ENCODE measurements around the gene PPP1R14D.
"Not testable (repeated sequence)": the region's sequence is repeated elsewhere in the genome, so short reads cannot be mapped to it uniquely, and the experiment has no call there.

Gene PPP1R14D

DNA sequence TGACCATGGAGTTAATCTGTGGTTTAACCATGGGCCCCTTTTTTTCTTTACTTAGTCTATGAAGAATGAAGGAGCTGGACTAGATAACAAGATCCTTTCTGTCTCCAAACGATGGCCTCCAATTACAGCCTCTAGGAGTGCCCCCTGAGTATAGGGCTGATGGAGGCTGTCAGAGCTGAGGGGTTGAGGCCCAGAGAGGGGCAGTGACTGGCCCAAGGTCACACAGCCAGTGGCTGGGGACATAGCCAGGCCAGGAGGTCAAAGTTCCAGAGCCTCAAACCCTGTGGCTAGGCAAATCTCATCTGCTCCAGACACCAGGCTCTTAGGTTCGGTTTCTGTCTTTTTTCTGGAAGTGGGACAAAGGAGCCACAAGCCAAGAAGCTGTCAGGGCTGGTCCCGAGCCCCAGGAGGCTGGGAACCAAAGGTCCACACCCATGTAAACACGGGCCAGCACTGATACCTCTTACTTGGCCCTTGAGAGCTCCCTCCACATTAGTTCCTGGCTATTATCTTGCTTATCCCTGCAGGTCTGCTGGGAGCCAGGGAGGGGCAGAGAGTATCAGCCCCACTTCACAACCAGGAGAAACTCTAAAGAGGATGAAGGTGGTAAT is 35.3 kb upstream of the PPP1R14D start:
- H3K9me3 ChIP-seq (ENCODE audit: insufficient read depth, low read depth, low read length), result no peaks in the 10 kb centered on the region
- H3K79me2 ChIP-seq (ENCODE audit: insufficient read depth, low read length), result no peaks in the 10 kb centered on the region
- H3K36me3 ChIP-seq (ENCODE audit: insufficient read depth, low read length), result no peaks in the 10 kb centered on the region
- H3K27me3 ChIP-seq (ENCODE audit: insufficient read depth, low read length, poor library complexity, severe bottlenecking), result no peaks in the 10 kb centered on the region
- no peaks in the 10 kb centered on the region for H4K20me1 ChIP-seq (ENCODE audit: insufficient read depth, low read length, poor library complexity, severe bottlenecking)
- no peaks in the 10 kb centered on the region for H3K9me2 ChIP-seq (replicated peaks; ENCODE audit: low read depth, low read length)
- no peak overlapping the region for H3K4me3 ChIP-seq (ENCODE audit: low read length, poor library complexity, severe bottlenecking)
- H3K4me2 ChIP-seq (ENCODE audit: low read depth, low read length, poor library complexity, severe bottlenecking), result no peak overlapping the region
- no peaks in the 10 kb centered on the region for H3K4me1 ChIP-seq (ENCODE audit: insufficient read depth, low read length, poor library complexity, severe bottlenecking)
- TF ChIP-seq EZH2phosphoT487 (IDR thresholded peaks at IDR 0.05; ENCODE audit: borderline replicate concordance), result no peak
- TF ChIP-seq, protein P1, sequence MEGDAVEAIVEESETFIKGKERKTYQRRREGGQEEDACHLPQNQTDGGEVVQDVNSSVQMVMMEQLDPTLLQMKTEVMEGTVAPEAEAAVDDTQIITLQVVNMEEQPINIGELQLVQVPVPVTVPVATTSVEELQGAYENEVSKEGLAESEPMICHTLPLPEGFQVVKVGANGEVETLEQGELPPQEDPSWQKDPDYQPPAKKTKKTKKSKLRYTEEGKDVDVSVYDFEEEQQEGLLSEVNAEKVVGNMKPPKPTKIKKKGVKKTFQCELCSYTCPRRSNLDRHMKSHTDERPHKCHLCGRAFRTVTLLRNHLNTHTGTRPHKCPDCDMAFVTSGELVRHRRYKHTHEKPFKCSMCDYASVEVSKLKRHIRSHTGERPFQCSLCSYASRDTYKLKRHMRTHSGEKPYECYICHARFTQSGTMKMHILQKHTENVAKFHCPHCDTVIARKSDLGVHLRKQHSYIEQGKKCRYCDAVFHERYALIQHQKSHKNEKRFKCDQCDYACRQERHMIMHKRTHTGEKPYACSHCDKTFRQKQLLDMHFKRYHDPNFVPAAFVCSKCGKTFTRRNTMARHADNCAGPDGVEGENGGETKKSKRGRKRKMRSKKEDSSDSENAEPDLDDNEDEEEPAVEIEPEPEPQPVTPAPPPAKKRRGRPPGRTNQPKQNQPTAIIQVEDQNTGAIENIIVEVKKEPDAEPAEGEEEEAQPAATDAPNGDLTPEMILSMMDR (conservative IDR thresholded peaks at IDR 0.05; ENCODE audit: low read length), result no peak
- no peaks in the 10 kb centered on the region for H3F3A ChIP-seq (ENCODE audit: low read depth)
- no peak overlapping the region for H2AFZ ChIP-seq (ENCODE audit: low read length)
- H3K9ac ChIP-seq (ENCODE audit: low read depth, low read length, poor library complexity, severe bottlenecking), result no peak overlapping the region

DNA sequence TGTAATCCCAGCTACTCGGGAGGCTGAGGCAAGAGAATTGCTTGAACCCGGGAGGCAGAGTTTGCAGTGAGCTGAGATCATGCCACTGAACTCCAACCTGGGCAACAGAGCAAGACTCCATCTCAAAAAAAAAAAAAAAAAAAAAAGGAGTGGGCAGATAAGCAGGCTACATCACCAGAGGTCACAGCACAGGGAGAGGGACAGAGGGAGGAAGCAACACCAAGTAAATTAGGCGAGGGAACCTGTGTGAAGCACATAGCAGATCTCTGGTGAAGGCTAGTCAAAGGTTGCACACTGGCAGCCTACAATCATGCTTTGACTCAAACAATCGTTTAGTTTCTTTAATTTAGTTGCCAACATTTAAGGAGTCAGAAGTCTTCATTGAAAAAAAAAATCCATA is 32.6 kb upstream of the PPP1R14D start:
- not testable (repeated sequence) for H3K4me1 ChIP-seq (ENCODE audit: insufficient read depth, low read length, poor library complexity, severe bottlenecking); H4K20me1 ChIP-seq (ENCODE audit: insufficient read depth, low read length, poor library complexity, severe bottlenecking); H3K9ac ChIP-seq (ENCODE audit: low read depth, low read length, poor library complexity, severe bottlenecking); H3K27me3 ChIP-seq (ENCODE audit: insufficient read depth, low read length, poor library complexity, severe bottlenecking); H3K36me3 ChIP-seq (ENCODE audit: insufficient read depth, low read length); H2AFZ ChIP-seq (ENCODE audit: low read length); H3K79me2 ChIP-seq (ENCODE audit: insufficient read depth, low read length); H3K4me2 ChIP-seq (ENCODE audit: low read depth, low read length, poor library complexity, severe bottlenecking); H3F3A ChIP-seq (ENCODE audit: low read depth); H3K4me3 ChIP-seq (ENCODE audit: low read length, poor library complexity, severe bottlenecking); H3K9me3 ChIP-seq (ENCODE audit: insufficient read depth, low read depth, low read length); H3K9me2 ChIP-seq (replicated peaks; ENCODE audit: low read depth, low read length)

DNA sequence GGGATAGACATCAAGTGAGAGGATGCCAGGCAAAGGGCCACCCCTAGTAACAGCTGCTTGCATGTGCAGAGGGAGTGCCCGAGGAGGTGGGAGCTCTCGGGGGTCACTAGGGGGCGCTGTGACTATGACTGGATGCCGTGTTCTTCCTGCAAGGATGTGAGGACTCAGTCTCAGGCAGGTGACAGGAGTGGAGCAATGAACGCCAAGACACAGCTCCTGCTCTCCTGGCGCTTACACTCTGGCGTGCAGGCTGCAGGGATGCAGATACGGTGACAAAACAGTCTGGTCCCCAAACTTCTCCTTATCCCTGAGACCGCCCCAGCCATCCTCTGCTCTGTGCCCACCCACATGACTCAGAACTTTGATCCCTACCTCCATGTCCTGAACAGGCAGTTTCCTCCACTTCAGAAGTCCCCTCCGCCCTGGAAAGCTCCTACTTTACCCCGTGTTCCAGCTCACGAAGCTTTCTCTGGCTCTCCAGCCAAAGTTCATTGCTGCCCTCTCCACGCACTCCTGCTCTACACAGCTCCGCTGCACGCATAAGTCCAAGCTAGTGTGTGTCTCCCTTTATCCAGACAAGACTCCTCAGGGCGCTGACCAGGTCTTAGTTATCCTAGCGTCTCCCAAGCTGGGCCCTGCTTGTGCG is 30.8 kb upstream of the PPP1R14D start:
- Histone ChIP-seq H4K20me1 (ENCODE audit: insufficient read depth, low read length, poor library complexity, severe bottlenecking) (no peaks in the 10 kb centered on the region), H3K9me2 (replicated peaks; ENCODE audit: low read depth, low read length) (no peaks in the 10 kb centered on the region), H3F3A (ENCODE audit: low read depth) (no peaks in the 10 kb centered on the region), H3K4me1 (ENCODE audit: insufficient read depth, low read length, poor library complexity, severe bottlenecking) (no peaks in the 10 kb centered on the region), H3K4me3 (ENCODE audit: low read length, poor library complexity, severe bottlenecking) (no peak overlapping the region), H3K9ac (ENCODE audit: low read depth, low read length, poor library complexity, severe bottlenecking) (no peak overlapping the region), H3K79me2 (ENCODE audit: insufficient read depth, low read length) (no peaks in the 10 kb centered on the region), H3K27me3 (ENCODE audit: insufficient read depth, low read length, poor library complexity, severe bottlenecking) (no peaks in the 10 kb centered on the region), H3K9me3 (ENCODE audit: insufficient read depth, low read depth, low read length) (no peaks in the 10 kb centered on the region), H2AFZ (ENCODE audit: low read length) (peak overlapping the region; percentile 94), H3K36me3 (ENCODE audit: insufficient read depth, low read length) (no peaks in the 10 kb centered on the region), H3K4me2 (ENCODE audit: low read depth, low read length, poor library complexity, severe bottlenecking) (peak overlapping the region; percentile 40)
- no peak for TF ChIP-seq EZH2phosphoT487 (IDR thresholded peaks at IDR 0.05; ENCODE audit: borderline replicate concordance)
- TF ChIP-seq, protein P1 (conservative IDR thresholded peaks at IDR 0.05; ENCODE audit: low read length), result peak; percentile 91

DNA sequence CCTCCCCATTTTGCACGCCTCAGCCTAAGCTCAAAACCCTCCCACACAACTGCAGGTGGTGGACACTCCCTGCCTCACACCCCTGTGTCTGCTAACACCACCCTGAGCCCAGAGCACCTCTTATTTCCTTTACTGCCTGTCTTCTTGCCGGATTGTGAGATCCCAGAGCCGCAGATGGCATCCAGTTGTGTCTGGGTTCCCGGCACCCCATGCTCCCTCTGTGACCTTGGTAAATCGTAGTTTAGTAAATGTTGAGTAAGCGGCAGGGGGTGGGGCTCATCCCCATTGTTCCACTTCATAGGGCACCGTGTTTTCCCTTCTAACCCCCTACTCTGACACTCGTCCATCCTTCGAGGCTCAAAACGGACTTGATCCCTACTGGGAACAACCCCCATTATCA is 30.2 kb upstream of the PPP1R14D start:
- no peaks in the 10 kb centered on the region for H3F3A ChIP-seq (ENCODE audit: low read depth)
- H3K36me3 ChIP-seq (ENCODE audit: insufficient read depth, low read length), result no peaks in the 10 kb centered on the region
- H3K4me1 ChIP-seq (ENCODE audit: insufficient read depth, low read length, poor library complexity, severe bottlenecking), result no peaks in the 10 kb centered on the region
- no peak overlapping the region for H3K4me2 ChIP-seq (ENCODE audit: low read depth, low read length, poor library complexity, severe bottlenecking)
- H3K27me3 ChIP-seq (ENCODE audit: insufficient read depth, low read length, poor library complexity, severe bottlenecking), result no peaks in the 10 kb centered on the region
- H4K20me1 ChIP-seq (ENCODE audit: insufficient read depth, low read length, poor library complexity, severe bottlenecking), result no peaks in the 10 kb centered on the region
- H3K9me3 ChIP-seq (ENCODE audit: insufficient read depth, low read depth, low read length), result no peaks in the 10 kb centered on the region
- no peaks in the 10 kb centered on the region for H3K79me2 ChIP-seq (ENCODE audit: insufficient read depth, low read length)
- H2AFZ ChIP-seq (ENCODE audit: low read length), result no peak overlapping the region
- TF ChIP-seq EZH2phosphoT487 (IDR thresholded peaks at IDR 0.05; ENCODE audit: borderline replicate concordance), result no peak
- TF ChIP-seq, protein P1 (conservative IDR thresholded peaks at IDR 0.05; ENCODE audit: low read length), result no peak
- no peaks in the 10 kb centered on the region for H3K9me2 ChIP-seq (replicated peaks; ENCODE audit: low read depth, low read length)
- no peak overlapping the region for H3K9ac ChIP-seq (ENCODE audit: low read depth, low read length, poor library complexity, severe bottlenecking)
- no peak overlapping the region for H3K4me3 ChIP-seq (ENCODE audit: low read length, poor library complexity, severe bottlenecking)
